Measurements from ENCODE around the gene LIPC. TPM values are rescaled to one million over a fixed set of nuclear protein-coding genes. Genes with fewer than 3 reads are reported as not detected.

LIPC gene
- total RNA-seq, 1 experiment from 2014 or later = not detected

DNA sequence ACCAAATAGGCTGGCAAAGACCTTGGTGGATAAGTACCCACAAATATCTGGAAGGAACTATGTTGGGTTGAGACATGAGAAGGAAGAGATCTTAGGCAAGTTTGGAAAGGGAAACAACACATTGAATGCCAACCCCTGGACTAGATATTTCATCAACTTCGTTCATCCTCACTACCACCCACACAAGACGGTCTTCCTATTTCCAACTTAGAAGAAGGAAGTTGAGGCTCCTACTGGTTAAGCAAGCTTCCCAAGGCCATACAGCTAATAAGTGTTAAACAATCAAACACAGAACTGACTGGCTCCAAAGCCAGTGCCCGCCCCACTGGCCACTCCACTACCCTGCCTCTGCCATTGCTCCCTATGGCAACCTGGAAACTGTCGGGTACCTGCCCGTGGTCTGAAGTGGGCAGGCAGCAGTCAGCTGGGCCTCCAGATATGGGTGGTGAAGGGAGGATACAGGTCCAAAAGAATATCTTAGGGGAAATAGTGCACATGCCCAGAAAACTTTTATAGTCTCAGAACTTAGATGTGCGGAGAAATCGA is 94.9 kb downstream of the LIPC start:
- ChIA-PET POLR2A (no interaction called here), CTCF (interaction anchor here (0.9 kb wide), 1 partner anchor 9 kb away, joined by 3 read pairs; no protein-coding TSS in a partner anchor)
- no peak for DNase-seq (ENCODE audit: low spot score)
- TF ChIP-seq, protein P1, sequence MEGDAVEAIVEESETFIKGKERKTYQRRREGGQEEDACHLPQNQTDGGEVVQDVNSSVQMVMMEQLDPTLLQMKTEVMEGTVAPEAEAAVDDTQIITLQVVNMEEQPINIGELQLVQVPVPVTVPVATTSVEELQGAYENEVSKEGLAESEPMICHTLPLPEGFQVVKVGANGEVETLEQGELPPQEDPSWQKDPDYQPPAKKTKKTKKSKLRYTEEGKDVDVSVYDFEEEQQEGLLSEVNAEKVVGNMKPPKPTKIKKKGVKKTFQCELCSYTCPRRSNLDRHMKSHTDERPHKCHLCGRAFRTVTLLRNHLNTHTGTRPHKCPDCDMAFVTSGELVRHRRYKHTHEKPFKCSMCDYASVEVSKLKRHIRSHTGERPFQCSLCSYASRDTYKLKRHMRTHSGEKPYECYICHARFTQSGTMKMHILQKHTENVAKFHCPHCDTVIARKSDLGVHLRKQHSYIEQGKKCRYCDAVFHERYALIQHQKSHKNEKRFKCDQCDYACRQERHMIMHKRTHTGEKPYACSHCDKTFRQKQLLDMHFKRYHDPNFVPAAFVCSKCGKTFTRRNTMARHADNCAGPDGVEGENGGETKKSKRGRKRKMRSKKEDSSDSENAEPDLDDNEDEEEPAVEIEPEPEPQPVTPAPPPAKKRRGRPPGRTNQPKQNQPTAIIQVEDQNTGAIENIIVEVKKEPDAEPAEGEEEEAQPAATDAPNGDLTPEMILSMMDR (IDR thresholded peaks at IDR 0.05) = no peak
- TF ChIP-seq, protein P2, sequence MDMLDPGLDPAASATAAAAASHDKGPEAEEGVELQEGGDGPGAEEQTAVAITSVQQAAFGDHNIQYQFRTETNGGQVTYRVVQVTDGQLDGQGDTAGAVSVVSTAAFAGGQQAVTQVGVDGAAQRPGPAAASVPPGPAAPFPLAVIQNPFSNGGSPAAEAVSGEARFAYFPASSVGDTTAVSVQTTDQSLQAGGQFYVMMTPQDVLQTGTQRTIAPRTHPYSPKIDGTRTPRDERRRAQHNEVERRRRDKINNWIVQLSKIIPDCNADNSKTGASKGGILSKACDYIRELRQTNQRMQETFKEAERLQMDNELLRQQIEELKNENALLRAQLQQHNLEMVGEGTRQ (CRISPR knock-in tag; IDR thresholded peaks at IDR 0.05) = no peak
- TF ChIP-seq, protein P3, sequence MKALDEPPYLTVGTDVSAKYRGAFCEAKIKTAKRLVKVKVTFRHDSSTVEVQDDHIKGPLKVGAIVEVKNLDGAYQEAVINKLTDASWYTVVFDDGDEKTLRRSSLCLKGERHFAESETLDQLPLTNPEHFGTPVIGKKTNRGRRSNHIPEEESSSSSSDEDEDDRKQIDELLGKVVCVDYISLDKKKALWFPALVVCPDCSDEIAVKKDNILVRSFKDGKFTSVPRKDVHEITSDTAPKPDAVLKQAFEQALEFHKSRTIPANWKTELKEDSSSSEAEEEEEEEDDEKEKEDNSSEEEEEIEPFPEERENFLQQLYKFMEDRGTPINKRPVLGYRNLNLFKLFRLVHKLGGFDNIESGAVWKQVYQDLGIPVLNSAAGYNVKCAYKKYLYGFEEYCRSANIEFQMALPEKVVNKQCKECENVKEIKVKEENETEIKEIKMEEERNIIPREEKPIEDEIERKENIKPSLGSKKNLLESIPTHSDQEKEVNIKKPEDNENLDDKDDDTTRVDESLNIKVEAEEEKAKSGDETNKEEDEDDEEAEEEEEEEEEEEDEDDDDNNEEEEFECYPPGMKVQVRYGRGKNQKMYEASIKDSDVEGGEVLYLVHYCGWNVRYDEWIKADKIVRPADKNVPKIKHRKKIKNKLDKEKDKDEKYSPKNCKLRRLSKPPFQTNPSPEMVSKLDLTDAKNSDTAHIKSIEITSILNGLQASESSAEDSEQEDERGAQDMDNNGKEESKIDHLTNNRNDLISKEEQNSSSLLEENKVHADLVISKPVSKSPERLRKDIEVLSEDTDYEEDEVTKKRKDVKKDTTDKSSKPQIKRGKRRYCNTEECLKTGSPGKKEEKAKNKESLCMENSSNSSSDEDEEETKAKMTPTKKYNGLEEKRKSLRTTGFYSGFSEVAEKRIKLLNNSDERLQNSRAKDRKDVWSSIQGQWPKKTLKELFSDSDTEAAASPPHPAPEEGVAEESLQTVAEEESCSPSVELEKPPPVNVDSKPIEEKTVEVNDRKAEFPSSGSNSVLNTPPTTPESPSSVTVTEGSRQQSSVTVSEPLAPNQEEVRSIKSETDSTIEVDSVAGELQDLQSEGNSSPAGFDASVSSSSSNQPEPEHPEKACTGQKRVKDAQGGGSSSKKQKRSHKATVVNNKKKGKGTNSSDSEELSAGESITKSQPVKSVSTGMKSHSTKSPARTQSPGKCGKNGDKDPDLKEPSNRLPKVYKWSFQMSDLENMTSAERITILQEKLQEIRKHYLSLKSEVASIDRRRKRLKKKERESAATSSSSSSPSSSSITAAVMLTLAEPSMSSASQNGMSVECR (CRISPR knock-in tag; IDR thresholded peaks at IDR 0.05; ENCODE audit: borderline replicate concordance) = no peak
- no peak for TF ChIP-seq SMAD3 (CRISPR knock-in tag; IDR thresholded peaks at IDR 0.05; ENCODE audit: borderline replicate concordance)
- Mint-ChIP-seq H3K27me3 (ENCODE audit: low read depth) (no peaks in the 10 kb centered on the region), H3K4me3 (no peak overlapping the region), H3K27ac (no peak overlapping the region), H3K9me3 (no peaks in the 10 kb centered on the region), H3K36me3 (no peaks in the 10 kb centered on the region), H3K4me1 (peaks cover 10% of the 10 kb centered on the region)
- ATAC-seq = no peak

DNA sequence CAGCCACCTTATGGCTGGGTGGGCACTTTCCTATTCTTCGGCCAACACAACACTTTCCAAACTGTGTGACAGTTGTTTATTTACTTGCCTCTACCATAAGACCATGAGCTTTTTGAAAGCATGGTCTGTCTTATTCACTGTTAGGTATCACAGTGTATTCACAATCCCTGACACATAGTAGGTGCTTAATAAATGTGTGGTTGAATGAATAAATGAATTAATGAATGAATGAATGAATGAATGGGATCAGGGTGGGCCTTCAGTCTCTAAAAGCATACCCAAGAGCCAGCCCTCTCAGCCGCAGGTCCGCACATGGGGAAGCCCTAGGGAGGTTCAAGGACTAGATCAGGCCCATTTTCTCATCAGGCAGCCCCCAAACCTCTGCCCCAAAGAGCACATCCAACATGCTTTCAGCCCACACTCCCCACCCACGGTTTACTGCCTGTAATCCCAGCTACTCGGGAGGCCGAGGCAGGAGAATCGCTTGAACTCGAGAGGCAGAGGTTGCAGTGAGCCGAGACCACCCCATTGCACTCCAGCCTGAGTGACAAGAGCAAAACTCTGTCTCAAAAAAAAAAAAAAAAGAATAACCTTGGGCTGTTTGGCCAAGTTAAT is 95.9 kb downstream of the LIPC start:
- 0 out of 2 replicates have a peak, but pooled peaks cover 1% of the 10 kb centered on the region for H3K4me1 Mint-ChIP-seq
- no peaks in the 10 kb centered on the region for H3K27me3 Mint-ChIP-seq (ENCODE audit: low read depth)
- no peak overlapping the region for H3K4me3 Mint-ChIP-seq
- no peak for DNase-seq (ENCODE audit: low spot score)
- H3K36me3 Mint-ChIP-seq = no peaks in the 10 kb centered on the region
- TF ChIP-seq NFATC4 (CRISPR knock-in tag; IDR thresholded peaks at IDR 0.05) (no peak), IRF2 (CRISPR knock-in tag; IDR thresholded peaks at IDR 0.05; ENCODE audit: borderline replicate concordance, low read depth) (no peak), CREB1 (CRISPR knock-in tag; IDR thresholded peaks at IDR 0.05) (no peak), FOXK1 (CRISPR knock-in tag; IDR thresholded peaks at IDR 0.05) (no peak), SP1 (CRISPR knock-in tag; conservative IDR thresholded peaks at IDR 0.05) (no peak)
- TF ChIP-seq, protein P4, sequence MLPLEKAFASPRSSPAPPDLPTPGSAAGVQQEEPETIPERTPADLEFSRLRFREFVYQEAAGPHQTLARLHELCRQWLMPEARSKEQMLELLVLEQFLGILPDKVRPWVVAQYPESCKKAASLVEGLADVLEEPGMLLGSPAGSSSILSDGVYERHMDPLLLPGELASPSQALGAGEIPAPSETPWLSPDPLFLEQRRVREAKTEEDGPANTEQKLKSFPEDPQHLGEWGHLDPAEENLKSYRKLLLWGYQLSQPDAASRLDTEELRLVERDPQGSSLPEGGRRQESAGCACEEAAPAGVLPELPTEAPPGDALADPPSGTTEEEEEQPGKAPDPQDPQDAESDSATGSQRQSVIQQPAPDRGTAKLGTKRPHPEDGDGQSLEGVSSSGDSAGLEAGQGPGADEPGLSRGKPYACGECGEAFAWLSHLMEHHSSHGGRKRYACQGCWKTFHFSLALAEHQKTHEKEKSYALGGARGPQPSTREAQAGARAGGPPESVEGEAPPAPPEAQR (CRISPR knock-in tag; IDR thresholded peaks at IDR 0.05) = no peak
- TF ChIP-seq, protein P5, sequence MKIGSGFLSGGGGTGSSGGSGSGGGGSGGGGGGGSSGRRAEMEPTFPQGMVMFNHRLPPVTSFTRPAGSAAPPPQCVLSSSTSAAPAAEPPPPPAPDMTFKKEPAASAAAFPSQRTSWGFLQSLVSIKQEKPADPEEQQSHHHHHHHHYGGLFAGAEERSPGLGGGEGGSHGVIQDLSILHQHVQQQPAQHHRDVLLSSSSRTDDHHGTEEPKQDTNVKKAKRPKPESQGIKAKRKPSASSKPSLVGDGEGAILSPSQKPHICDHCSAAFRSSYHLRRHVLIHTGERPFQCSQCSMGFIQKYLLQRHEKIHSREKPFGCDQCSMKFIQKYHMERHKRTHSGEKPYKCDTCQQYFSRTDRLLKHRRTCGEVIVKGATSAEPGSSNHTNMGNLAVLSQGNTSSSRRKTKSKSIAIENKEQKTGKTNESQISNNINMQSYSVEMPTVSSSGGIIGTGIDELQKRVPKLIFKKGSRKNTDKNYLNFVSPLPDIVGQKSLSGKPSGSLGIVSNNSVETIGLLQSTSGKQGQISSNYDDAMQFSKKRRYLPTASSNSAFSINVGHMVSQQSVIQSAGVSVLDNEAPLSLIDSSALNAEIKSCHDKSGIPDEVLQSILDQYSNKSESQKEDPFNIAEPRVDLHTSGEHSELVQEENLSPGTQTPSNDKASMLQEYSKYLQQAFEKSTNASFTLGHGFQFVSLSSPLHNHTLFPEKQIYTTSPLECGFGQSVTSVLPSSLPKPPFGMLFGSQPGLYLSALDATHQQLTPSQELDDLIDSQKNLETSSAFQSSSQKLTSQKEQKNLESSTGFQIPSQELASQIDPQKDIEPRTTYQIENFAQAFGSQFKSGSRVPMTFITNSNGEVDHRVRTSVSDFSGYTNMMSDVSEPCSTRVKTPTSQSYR (CRISPR knock-in tag; IDR thresholded peaks at IDR 0.05) = no peak
- no peaks in the 10 kb centered on the region for H3K9me3 Mint-ChIP-seq
- ATAC-seq = no peak
- H3K27ac Mint-ChIP-seq = no peak overlapping the region
- ChIA-PET CTCF (no interaction called here), POLR2A (no interaction called here)
